SK-N-SH (cell line): ENCODE measurements around the gene CCDC78.

ENCODE experiments used
- EP300 ChIP-seq, 2 experiments: IDR thresholded peaks; 2 replicates each; pipeline versions ENCODE4 v1.4.0 to v1.6.1; 2012; ENCODE audit warnings: borderline replicate concordance in 1 of 2, low read depth in 1 of 2, low read length in 1 of 2
- NFIC ChIP-seq: IDR thresholded peaks from 2 replicates; pipeline ENCODE4 v1.4.0; 2012; ENCODE audit warnings: borderline replicate concordance
- POLR2AphosphoS5 ChIP-seq: IDR thresholded peaks from 2 replicates; pipeline ENCODE4 v1.6.1; 2012; ENCODE audit warnings: low read depth, low read length
- RAD21 ChIP-seq: IDR thresholded peaks from 2 replicates; pipeline ENCODE4 v1.6.1; 2012; ENCODE audit warnings: mild to moderate bottlenecking, low read length
- SIN3A ChIP-seq: IDR thresholded peaks from 2 replicates; pipeline ENCODE4 v1.6.1; 2012; ENCODE audit warnings: low read depth, mild to moderate bottlenecking, low read length, moderate library complexity, borderline replicate concordance
- TF ChIP-seq, protein P1 (sequence below): IDR thresholded peaks from 2 replicates; pipeline ENCODE4 v1.4.0; 2012; ENCODE audit warnings: low read depth, borderline replicate concordance
- TF ChIP-seq, protein P2 (sequence below): IDR thresholded peaks from 2 replicates; pipeline ENCODE4 v1.4.0; 2012; ENCODE audit warnings: low read depth
- TF ChIP-seq, protein P3 (sequence below): IDR thresholded peaks from 2 replicates; pipeline ENCODE4 v1.6.1; 2012; ENCODE audit warnings: mild to moderate bottlenecking, low read depth, low read length, moderate library complexity
- TF ChIP-seq, protein P4 (sequence below): fragments of 200-600 bp; sonication (generic); IDR thresholded peaks from 2 replicates; pipeline ENCODE4 v1.6.1; 2017; ENCODE audit warnings: antibody characterized with exemption, mild to moderate bottlenecking, moderate library complexity

DNA sequence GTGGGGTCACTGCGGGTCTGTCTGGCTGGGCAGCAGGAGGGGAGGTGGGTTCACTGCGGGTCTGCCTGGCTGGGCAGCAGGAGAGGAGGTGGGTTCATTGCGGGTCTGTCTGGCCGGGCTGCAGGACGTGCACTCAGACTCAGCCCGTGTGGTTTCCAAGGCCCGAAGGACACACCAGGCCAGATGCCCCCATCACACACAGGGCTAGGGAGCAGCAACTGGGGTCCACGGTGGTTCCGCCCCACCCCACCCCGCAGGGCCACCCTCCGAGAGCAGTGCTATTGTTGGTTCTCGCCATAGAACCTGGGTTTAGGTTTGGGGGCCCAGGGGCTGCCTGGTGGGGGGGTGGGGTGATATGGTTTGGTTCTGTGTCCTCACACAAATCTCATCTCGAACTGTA, 20.4 kb upstream of the CCDC78 start:
- TF ChIP-seq, protein P1, sequence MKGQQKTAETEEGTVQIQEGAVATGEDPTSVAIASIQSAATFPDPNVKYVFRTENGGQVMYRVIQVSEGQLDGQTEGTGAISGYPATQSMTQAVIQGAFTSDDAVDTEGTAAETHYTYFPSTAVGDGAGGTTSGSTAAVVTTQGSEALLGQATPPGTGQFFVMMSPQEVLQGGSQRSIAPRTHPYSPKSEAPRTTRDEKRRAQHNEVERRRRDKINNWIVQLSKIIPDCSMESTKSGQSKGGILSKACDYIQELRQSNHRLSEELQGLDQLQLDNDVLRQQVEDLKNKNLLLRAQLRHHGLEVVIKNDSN, result no peak
- TF ChIP-seq POLR2AphosphoS5 (no peak), EP300 (IDR thresholded peaks at IDR 0.05; ENCODE audit: borderline replicate concordance in 1 of 2, low read depth in 1 of 2, low read length in 1 of 2) (no peak), RAD21 (no peak), NFIC (no peak), SIN3A (no peak)
- TF ChIP-seq, protein P2, sequence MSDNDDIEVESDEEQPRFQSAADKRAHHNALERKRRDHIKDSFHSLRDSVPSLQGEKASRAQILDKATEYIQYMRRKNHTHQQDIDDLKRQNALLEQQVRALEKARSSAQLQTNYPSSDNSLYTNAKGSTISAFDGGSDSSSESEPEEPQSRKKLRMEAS, result no peak
- TF ChIP-seq, protein P3, sequence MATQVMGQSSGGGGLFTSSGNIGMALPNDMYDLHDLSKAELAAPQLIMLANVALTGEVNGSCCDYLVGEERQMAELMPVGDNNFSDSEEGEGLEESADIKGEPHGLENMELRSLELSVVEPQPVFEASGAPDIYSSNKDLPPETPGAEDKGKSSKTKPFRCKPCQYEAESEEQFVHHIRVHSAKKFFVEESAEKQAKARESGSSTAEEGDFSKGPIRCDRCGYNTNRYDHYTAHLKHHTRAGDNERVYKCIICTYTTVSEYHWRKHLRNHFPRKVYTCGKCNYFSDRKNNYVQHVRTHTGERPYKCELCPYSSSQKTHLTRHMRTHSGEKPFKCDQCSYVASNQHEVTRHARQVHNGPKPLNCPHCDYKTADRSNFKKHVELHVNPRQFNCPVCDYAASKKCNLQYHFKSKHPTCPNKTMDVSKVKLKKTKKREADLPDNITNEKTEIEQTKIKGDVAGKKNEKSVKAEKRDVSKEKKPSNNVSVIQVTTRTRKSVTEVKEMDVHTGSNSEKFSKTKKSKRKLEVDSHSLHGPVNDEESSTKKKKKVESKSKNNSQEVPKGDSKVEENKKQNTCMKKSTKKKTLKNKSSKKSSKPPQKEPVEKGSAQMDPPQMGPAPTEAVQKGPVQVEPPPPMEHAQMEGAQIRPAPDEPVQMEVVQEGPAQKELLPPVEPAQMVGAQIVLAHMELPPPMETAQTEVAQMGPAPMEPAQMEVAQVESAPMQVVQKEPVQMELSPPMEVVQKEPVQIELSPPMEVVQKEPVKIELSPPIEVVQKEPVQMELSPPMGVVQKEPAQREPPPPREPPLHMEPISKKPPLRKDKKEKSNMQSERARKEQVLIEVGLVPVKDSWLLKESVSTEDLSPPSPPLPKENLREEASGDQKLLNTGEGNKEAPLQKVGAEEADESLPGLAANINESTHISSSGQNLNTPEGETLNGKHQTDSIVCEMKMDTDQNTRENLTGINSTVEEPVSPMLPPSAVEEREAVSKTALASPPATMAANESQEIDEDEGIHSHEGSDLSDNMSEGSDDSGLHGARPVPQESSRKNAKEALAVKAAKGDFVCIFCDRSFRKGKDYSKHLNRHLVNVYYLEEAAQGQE, result no peak
- TF ChIP-seq, protein P4, sequence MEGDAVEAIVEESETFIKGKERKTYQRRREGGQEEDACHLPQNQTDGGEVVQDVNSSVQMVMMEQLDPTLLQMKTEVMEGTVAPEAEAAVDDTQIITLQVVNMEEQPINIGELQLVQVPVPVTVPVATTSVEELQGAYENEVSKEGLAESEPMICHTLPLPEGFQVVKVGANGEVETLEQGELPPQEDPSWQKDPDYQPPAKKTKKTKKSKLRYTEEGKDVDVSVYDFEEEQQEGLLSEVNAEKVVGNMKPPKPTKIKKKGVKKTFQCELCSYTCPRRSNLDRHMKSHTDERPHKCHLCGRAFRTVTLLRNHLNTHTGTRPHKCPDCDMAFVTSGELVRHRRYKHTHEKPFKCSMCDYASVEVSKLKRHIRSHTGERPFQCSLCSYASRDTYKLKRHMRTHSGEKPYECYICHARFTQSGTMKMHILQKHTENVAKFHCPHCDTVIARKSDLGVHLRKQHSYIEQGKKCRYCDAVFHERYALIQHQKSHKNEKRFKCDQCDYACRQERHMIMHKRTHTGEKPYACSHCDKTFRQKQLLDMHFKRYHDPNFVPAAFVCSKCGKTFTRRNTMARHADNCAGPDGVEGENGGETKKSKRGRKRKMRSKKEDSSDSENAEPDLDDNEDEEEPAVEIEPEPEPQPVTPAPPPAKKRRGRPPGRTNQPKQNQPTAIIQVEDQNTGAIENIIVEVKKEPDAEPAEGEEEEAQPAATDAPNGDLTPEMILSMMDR, result no peak
